NCI-H2029 (cell line): ENCODE measurements around the gene PELI1.
"Not testable (repeated sequence)": the region's sequence is repeated elsewhere in the genome, so short reads cannot be mapped to it uniquely, and the experiment has no call there.

Experiments
- DNase-seq: peaks from one replicate; lab custom pipeline; 2025; lab: John Stamatoyannopoulos, UW

PELI1 gene

DNA sequence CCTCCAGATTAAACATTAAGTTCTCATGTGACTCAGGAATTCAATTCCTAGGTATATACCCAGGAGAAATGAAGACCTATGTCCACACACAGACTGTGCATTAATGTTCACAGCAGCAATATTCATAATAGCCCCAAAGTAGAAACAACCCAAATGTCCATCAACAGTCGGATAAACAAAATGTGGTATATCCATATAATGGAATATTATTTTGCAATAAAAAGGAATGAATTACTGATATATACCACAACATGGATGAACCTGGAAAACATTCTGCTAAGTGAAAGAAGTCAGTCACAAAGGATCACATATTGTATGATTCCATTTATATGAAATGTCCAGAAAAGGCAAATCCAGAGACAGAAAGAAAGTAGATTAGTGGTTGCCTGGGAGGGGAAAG, 20.5 kb downstream of the PELI1 start:
- no peak for DNase-seq

DNA sequence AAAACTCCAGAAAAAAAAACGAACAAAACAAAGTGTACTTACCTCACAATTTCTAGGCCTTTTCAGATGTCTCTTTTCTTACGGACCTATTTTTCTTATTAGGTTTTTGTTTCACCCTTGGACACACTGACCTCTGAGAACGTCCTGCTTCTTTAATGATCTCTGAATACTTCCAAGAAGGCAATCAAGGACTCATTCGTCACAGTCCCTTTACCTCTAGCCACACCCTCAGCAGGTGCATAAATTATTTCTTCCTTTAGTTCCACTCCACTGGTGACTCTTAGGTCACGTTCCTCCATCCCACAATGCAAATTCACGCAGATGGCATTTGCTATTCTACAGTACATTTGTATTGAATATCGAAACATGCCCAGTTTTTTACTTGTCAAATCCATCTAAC, 21.9 kb downstream of the PELI1 start:
- no peak for DNase-seq

DNA sequence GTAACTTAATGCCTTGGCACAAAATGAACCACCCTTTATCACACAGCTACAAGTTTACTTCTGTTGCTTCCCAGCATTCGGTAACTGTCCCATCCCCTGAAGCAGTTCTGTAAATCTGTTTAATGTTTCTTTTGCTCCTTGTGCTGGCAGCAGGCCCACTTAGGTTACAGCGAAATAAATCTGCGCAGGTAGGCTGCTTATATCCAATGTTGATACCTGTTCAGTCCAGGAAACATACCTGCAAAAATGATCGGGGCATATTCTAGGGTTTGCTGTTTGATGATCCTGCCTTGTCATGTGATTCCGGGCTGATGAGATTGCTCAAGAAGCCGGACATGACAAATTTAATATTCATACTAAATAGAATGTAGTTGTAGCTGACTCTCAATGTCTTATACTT, 23.3 kb downstream of the PELI1 start:
- no peak for DNase-seq

DNA sequence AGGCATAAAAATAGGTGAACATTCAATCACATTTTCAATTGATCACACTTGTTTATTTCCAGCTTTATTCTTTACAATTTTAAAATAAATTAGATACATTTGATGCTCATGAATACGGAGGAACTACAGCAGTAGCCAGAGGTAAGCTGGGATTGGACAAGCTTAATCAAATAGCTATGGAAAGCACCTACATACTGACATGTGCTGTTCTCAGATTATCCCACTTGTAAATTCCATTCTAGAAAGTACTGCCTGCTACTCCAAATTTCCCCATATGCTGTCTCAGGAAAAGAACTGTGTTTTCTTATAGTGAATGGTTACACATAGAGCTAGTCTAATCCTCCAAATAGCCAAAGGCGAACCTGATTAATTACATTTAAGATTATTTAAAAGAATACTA, 24.2 kb downstream of the PELI1 start:
- DNase-seq = no peak

DNA sequence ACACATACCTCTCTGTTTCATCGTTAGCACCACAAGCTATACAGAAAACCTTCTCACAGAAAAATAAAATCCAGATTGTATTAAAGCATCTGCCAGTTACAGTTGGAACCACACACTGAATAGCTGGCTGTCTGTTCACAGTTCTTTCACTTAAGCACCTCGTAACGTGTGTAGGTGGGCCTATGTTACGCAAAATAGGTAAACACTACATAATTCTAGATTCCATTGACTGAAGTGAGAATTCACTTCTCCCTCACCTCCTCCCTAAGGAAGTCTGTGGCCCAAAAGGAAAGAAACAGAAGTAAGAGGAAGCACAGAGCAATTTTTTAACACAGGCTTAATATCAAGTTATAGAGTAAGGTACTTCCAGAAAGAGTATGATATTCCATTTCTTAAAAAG, 24.9 kb downstream of the PELI1 start:
- DNase-seq = no peak

DNA sequence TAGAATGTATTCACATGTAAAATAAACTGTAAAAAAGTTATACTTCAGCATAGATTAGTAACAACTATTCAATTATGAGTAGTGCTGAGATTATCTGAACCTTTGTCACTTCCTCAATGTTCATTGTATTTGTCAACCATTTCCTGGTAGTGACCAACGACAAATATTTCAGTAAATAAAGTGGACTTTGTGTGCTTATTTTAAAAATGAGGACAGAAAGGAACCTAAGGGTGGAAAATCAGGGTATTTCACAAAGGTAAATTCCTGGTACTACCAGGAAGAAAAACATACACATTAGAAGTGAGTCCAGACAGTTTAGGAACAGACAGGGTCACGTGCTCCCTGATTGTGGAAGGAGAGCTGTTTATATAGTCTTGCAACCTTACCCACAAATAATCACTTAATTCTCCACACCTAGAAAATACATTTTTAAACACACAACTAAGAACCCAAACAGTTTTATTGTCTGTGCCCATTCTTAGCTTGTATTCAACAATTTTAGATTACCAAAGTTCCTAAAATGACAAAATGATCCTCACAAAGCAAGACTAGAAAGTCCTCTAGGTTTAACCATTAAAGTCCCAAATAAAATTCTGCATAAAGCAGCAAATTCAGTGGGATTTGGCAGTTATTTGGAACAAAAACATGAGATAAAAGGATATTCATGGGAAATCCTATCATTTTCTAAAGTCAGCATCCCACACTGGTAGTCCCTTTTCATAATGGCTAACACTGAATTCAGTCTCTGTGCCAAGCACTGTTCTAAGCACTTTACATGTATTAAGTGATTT, 28.2 kb downstream of the PELI1 start:
- no peak for DNase-seq

DNA sequence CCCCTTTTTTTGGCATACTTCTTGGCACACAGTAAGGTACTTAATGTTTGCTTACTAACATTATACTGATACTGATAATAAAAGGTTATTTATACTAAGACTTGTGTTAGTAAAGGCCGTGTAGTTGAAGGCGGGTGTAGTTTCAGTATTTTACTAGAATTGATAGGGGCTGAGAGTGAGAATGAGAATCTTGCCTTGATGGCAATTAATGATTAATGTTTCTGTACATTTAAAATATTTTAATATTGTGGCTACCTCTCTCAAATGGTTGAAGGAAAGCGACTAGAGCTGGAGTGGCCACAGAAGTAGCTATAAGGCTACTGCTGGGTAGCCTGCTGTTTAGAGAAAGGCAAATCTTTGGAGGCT, 29.3 kb downstream of the PELI1 start:
- DNase-seq = no peak

DNA sequence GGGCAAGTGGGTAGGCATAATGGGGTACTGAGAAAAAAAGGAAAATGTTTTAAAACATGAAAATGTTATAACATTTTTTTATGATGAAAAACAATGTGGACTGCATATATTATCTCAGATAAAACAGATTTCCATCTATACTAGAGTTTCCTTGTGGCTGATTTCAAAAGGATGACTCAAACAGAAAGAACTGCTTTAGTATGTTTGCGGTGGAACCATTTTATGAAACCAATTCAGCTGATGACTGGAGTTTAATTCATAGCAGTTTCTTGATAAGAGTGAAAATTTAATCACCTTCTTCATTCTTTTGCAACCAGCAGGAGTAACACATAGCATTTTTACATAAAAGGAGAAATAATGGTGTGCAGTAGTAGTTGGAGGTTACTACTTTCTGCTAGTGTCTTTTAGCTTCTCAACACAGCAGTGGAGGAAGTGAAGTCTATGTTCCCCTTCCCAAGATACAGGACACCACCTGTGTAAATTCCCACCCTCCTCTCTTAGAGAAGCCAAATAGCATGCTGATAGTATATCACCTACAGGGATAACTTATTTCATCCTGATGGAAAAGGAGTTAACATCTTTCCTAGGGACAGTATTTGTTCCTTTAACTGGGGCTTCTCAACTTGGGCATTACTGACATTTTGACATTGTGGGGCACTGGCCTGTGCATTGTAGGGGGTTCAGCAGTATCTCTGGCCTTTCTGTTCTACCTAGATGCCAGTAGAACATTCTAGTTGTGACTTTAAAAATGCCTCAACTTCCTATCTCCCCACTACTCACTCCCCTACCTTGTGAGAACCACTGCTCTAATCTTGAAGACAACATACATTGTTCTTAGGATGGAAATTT, 29.9 kb downstream of the PELI1 start:
- no peak for DNase-seq

DNA sequence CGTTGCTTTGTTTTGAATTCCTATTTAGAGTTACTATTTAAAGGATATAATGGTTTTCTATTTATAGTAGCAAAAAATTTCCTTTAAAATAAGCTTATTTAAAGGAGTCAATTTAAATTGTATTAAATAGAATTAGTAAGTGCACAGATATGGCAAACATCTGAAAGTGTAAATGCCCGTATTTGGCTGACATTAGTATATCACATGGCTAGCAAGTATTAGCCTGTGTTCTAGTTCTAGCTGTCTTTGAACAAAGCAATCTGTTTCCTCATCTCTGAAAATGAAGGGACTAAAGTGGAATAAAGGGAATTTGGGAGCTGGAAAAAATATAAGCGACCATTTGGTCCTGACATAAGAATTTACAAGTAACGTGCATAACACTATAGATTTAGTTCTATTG, 32.2 kb downstream of the PELI1 start:
- no peak for DNase-seq

DNA sequence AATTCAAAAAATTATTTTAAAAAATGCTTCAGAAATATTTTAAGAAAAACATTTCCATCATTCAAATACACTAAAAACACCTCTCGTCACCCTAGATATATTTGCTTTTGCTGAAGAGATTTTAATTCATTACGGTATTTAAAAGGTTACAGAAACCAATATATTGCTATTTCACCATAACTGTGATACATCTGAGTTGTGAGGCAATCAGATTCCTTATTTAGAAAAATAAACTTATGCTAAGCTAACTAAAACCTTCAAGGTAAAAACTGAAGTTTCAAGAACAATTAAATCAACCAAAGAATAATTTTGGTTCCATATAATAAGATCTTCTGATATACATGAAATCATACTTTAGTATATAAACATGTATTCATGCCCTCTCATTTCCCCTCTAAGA, 32.8 kb downstream of the PELI1 start:
- no peak for DNase-seq

DNA sequence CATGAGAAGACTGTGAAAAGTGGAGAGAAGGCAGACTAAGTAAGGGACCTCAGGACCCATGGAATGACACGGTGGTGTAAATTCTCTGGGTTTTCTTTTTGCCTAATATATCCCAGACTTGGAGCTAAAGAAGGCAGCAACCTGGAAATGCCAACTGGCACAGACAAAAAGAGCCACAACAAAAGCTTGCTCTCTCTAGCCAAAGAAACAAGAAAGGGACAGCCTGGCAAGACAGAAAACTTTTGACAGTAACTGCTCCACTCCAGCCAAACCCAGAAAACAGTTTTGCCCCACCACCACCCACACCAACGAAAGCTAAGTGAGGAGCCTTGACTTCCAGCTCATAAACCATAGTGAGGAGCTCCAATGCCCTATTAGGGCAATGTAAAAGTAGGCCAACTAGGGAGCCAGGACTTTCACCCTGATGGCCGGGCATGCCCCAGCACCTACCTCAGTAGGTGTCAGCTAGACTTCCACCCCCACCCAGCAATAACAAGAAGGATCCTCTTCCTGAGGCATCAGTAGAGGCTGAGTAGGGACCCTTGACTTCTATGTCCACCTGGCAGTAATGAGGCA, 35.5 kb downstream of the PELI1 start:
- DNase-seq = no peak

DNA sequence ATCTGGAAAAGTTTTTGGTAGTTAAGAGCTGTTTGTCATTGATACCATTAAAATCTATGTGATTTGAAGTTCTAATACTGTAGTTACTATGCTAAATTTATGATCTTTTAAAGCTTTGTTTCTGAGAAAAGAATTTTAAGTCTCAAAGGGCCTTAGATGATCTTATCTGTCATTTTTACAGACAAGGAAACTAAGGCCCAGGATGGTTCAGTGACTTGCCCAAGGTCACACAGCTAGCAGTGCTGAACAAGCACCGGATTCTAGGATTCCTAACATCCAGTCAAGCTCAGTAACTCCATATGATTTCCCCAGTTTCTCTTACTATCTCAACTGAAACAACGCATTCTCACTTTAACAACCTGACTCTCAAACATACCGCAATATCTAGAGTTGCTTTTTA, 37.7 kb downstream of the PELI1 start:
- no peak for DNase-seq

DNA sequence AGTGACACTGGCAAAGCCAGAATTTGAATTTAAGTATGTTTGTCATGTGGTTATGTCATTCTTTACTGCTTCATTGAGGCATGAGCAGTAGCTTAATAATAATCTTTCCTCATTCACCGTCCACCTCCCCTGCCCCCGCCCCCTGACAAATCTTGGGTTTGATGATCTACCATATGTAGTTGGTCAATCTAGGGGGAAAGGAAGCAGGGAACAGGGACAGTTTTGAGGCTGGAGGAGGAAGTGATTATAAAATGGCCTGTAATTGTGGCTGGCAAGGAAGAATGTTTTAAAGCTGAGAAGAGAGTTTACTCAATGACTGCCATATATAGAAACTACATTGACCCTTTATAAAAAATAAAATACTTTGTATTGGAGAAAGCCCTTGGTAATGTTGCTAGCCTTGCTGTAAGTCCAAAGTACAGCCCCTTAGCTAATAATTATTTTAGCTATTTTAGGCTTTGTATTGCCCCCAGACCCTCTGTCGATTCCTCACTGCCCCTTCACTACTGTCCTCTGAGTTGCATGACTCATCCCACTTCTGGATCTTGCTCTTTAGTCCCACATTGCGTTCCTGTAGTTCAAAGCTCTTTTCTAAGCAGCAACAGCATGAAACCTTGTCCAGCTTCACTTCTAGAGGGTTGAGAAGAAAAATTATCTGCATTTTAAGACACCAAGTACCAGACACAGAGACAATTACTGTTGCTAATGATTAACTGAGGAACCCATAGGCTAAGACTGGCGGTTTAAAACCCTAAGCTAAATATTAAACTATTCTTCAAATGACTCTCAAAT, 38.4 kb downstream of the PELI1 start:
- DNase-seq = no peak

DNA sequence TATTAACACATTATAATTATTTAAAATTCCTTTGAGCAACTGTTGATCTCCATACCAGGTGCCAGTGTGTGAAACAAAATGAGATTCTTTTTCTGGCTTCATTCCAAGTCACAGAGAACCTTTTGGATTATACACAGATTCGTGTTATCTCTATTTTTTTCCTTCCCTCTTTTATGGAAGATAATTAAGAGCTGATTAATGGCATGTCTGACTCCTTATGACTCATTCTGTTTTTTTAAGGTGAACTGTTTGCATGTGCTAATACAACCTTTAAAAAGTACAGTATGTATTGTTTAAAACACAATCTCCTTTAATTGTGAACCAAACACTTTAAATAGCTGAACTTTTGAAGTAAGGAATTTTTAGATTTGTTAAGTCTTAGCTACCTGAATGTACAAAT, 39.3 kb downstream of the PELI1 start:
- DNase-seq = no peak

DNA sequence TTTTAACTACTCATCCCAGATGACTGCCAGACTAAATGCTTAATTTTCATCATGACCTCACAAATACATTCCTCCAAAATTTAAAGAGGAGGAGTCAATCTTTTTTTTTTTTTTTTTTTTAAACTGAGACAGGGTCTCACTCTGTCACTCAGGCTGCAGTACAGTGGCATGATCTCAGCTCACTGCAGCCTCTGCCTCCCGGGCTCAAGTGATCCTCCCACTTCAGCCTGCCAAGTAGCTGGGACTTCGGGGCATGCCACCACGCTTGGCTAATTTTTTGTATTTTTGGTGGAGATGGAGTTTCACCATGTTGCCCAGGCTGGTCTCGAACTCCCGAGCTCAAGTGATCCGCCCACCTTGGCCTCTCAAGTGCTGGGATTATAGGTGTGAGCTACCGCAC, 41.5 kb downstream of the PELI1 start:
- DNase-seq = not testable (repeated sequence)

DNA sequence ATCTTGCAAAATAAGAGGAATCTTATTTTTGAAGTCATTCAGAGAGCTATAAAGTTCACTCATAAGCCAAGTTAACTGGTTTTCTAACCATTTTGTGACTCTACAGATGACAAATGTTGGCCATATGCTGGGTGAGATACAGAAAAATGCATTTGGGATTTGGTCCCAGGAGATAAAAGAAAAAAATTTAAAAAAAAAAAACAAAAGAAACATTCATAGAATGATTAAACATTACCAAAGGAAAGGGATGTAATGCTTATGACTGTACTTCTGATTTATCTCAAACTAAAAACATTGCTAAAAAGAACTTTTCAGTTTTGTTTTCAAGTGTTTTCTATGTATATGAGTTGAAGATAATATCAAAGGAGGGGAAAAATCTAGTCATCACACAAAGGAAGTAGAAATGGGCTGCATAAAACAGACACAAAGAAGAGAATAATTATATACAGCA, 43.1 kb downstream of the PELI1 start:
- DNase-seq = no peak

DNA sequence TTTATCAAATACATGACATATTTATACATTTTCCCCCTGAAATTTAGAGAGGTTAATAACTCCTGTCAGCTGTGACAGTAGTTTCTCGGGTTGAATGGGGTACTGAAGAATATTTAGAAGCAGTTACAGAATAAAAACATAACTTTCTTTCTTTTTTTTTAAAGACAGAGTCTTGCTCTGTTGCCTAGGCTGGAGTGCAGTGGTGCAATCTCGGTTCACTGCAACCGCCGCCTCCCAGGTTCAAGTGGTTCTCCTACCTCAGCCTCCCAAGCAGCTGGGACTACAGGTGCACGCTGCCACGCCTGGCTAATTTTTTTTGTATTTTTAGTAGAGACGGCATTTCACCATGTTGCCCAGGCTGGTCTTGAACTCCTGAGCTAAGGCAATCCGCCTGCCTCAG, 43.6 kb downstream of the PELI1 start:
- DNase-seq = not testable (repeated sequence)

DNA sequence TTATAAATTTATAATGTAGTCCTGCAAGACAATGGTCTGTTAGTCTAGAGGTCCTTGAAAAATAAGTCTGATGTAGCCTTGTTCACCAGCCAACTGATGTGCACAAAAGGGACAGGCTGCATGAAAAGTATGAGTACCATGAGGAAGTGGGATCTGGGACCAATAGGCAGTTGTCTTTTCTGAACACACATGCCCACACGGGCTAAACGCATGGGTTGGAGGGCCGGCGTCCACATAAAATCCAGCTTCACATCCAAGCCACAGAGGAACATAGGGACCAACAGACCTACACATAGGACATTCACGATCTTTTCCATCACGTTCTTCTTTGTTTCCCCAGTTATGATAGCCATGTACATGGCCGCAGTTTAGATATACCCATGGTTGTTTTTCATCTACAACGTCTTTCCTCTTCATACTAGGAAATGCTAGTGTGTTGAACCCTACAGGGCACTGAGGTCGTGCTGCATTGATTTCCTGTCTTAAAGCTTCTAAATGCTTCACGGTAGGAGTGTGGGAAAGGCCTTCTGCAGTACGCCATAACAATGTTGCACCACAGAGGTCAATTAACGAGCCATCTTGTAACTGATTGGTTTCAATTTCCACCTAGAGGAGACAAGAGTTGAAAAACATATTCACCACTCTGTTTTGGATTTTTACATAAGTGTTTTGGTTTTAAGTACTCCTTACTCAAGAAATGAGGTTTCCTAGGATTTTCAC, 49.4 kb downstream of the PELI1 start:
- DNase-seq = no peak

DNA sequence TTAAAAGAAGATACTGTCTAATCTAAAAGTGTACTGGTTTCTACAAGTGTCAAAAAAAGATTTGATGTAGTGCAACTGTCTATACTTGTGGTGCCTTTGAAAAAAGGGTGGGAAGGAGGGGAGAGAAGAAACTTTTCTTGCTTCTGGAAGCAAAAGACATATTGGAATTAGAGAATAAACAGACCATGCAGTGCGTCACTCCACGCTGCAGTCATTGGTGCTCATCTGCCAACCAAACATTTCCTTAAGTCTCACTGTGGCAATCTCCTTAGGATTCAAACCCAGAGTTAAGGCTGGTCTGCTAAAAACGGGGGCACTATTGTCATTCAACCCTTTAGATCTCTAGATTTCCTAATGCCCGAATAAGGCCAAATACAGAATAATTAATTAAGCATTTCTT, 50.9 kb downstream of the PELI1 start:
- DNase-seq = no peak

DNA sequence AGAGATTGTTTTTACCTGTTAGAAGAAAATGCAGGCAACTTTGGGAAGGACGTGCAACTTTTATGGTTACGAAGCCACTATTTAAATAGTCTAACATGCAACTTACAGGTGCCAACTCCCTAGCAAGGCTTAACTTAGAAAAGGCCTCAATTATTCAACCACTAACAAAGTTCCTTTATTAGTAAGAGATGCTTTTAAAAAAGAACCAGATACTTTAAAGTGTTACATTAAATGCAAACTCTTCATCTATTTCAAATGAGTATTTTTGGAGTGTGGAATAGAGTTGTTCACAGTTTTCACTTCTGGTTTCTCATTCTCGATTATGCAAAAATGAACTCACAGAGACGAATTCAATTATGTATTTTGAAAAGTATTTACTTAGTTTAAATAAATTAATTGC, 51.7 kb downstream of the PELI1 start:
- DNase-seq = no peak

DNA sequence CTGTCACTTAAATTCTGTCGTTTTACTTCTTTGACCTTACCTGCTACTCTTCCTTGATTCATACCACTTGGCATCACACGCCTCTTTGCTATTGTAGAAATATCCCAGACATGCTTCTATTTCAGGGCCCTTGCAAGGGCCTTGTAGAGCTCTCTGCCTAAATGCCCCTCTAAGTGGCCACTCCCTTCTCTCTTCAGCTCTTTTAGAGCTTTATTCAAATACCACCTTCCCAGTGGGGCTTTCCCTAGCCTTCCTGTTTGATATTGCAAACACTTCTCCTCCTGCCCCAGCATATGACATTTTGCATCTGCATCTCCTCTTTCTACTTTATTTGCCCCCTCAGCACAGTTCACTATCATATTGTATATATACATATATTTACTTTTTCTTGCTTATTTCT, 54.0 kb downstream of the PELI1 start:
- no peak for DNase-seq
